AG04450 (cell line): ENCODE data around the gene MICU2. TPM values are rescaled to one million over a fixed set of nuclear protein-coding genes. Genes with fewer than 3 reads are reported as not detected.
A peak's percentile ranks its signal among the peaks of the same experiment; 100 is the strongest.

Source experiments
- CTCF ChIA-PET: fragments of 300-600, 350-600 bp; formaldehyde crosslinking; extraction: SDS; loops from one replicate; lab custom pipeline; 2022; ENCODE audit warnings: antibody characterized with exemption, inconsistent platforms; lab: Charles Lee
- POLR2A ChIA-PET: fragments of 350-600 bp; formaldehyde crosslinking; extraction: SDS; loops from one replicate; lab custom pipeline; 2021; ENCODE audit warnings: antibody characterized with exemption, inconsistent platforms; lab: Yijun Ruan, JAX
- DNase-seq: peaks from one replicate; pipeline ENCODE4 v3.0.0-alpha.2; 2011; ENCODE audit warnings: low read depth, low spot score
- H3K27ac ChIP-seq: one replicate; pipeline ENCODE4 v1.5.1; 2012; ENCODE audit warnings: low read depth, low read length, control low read depth
- H3K27me3 ChIP-seq: one replicate; pipeline ENCODE4 v1.6.0; 2012; ENCODE audit warnings: low read length; ENCODE audit not compliant: control insufficient read depth, insufficient read depth
- H3K4me3 ChIP-seq: 2 replicates; pipeline ENCODE4 v1.5.1; 2011; ENCODE audit warnings: mild to moderate bottlenecking, low read depth, low read length, control low read depth
- H3K9me3 ChIP-seq: 2 replicates; pipeline ENCODE4 v1.5.1; 2012; ENCODE audit warnings: low read length; ENCODE audit not compliant: control insufficient read depth, insufficient read depth
- polyA minus RNA-seq: library from RNA; depleted of rRNA, polyadenylated mRNA; stranded (reverse); fragments of >200 nt; gene quantifications from 2 replicates; pipeline ENCODE4 v1.2.3, GENCODE V29; 2011; rRNA and poly(A)+ RNA removed
- polyA plus RNA-seq: library from polyadenylated mRNA; depleted of rRNA; stranded (reverse); fragments of >200 nt; gene quantifications from 2 replicates; pipeline ENCODE4 v1.2.3, GENCODE V29; 2011; rRNA removed
- TF ChIP-seq, protein P1 (sequence below): IDR thresholded peaks from 2 replicates; pipeline ENCODE4 v1.5.1; 2011; ENCODE audit warnings: low read depth, low read length, control low read depth, inconsistent platforms

MICU2 gene, protein sequence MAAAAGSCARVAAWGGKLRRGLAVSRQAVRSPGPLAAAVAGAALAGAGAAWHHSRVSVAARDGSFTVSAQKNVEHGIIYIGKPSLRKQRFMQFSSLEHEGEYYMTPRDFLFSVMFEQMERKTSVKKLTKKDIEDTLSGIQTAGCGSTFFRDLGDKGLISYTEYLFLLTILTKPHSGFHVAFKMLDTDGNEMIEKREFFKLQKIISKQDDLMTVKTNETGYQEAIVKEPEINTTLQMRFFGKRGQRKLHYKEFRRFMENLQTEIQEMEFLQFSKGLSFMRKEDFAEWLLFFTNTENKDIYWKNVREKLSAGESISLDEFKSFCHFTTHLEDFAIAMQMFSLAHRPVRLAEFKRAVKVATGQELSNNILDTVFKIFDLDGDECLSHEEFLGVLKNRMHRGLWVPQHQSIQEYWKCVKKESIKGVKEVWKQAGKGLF
- polyA plus RNA-seq: 33.3 and 42.1 TPM in 2 replicates
- 10.3 and 18.4 TPM in 2 replicates for polyA minus RNA-seq

DNA sequence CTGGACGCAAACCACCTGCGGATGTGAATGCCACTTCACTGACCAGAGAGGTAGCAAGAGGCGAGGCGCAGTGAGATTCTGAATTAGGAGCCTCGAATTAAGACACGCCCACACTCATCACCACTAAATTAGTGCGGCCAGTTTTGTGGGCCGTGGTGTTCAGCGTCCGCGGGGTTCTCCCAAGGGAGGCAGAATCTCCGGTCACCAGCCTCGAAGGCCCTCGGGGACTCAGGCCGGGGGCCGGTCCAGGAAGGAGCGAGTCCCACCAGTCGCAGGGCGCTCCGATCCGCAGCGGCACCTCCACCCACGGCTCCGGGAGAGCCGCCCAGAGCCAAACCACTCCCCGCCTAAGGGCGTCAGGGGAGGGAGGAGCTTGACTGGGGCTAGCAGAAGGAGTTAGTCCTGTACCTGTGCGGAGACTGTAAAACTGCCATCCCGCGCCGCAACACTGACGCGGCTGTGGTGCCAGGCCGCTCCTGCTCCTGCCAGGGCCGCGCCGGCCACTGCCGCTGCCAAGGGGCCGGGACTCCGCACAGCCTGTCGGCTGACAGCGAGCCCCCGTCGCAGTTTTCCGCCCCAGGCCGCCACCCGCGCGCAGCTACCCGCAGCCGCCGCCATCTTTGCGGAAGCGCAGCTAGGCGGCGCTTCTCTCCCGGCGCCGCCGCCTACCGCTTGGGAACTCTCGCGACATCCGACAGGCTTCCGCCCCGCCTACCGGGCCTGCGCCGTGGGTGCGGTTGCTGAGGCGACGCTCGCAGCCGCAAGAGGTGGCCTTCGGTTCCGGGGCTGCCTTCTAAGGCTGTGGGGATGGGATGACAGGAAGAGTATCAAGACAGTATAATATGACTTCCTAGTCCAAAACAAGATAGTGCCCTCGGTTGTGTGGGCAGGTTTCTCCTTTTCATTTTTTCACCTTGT, at the start of gene MICU2:
Gene MICU2, minus strand, starts transcription at position 640 of the 918 bp plus-strand sequence. Its CDS starts 22 bp downstream, at position 618.
- peak; percentile 81 for DNase-seq
- ChIA-PET CTCF (interaction anchor here (0.6 to 1.4 kb wide), 3 partner anchors 28 to 126 kb away, joined by 3 to 4 read pairs (median 3); no protein-coding TSS in a partner anchor), POLR2A (interaction anchor here (0.5 to 1.3 kb wide), 14 partner anchors 8 to 1466 kb away, joined by 3 to 11 read pairs (median 3); no protein-coding TSS in a partner anchor)
- Histone ChIP-seq H3K27me3 (no peaks in the 10 kb centered on the region), H3K9me3 (peaks cover 2% of the 10 kb centered on the region; the same call in 1 of the 2 replicates), H3K27ac (peak within 1 kb of the TSS; percentile 81), H3K4me3 (peak within 1 kb of the TSS; percentile 84)
- TF ChIP-seq, protein P1, sequence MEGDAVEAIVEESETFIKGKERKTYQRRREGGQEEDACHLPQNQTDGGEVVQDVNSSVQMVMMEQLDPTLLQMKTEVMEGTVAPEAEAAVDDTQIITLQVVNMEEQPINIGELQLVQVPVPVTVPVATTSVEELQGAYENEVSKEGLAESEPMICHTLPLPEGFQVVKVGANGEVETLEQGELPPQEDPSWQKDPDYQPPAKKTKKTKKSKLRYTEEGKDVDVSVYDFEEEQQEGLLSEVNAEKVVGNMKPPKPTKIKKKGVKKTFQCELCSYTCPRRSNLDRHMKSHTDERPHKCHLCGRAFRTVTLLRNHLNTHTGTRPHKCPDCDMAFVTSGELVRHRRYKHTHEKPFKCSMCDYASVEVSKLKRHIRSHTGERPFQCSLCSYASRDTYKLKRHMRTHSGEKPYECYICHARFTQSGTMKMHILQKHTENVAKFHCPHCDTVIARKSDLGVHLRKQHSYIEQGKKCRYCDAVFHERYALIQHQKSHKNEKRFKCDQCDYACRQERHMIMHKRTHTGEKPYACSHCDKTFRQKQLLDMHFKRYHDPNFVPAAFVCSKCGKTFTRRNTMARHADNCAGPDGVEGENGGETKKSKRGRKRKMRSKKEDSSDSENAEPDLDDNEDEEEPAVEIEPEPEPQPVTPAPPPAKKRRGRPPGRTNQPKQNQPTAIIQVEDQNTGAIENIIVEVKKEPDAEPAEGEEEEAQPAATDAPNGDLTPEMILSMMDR: no peak

GRCh38 chr13:21641629-21642028, 37.7 kb upstream of the MICU2 start:
- Histone ChIP-seq H3K4me3 (no peak overlapping the region), H3K9me3 (no peaks in the 10 kb centered on the region), H3K27ac (no peak overlapping the region), H3K27me3 (peaks cover 6% of the 10 kb centered on the region)
- ChIA-PET CTCF (interaction anchor here (0.8 to 0.9 kb wide), 2 partner anchors 197 to 637 kb away, joined by 3 read pairs; no protein-coding TSS in a partner anchor), POLR2A (no interaction called here)
- no peak for DNase-seq
- TF ChIP-seq, protein P1: no peak

DNA sequence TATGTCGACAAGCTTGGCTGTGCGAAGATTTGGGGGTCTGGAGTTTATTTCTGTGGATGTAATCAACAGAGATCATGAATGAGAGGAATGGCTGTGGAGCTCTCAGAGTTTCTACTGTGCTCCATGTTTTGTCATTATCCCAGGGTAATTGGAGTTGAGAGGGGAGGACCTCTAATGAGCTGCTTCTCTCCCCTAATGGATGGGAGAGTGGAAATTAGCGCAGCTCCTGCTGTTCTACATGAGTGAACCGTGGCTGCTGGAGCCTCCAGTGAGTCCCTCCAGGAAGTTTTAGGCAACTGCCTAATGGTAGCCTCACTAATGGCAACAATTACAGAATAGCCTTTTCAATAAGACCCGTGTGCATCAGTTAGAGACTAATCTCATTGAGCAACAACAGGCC, 35.6 kb upstream of the MICU2 start:
- POLR2A ChIA-PET: no interaction called here

GRCh38 chr13:21638319-21639282, 34.6 kb upstream of the MICU2 start:
- ChIA-PET POLR2A (no interaction called here), CTCF (interaction anchor here (0.5 to 3.6 kb wide), 54 partner anchors 8 to 1682 kb away, joined by 3 to 27 read pairs (median 4); no protein-coding TSS in a partner anchor)
- Histone ChIP-seq H3K27ac (no peak overlapping the region), H3K27me3 (peaks cover 6% of the 10 kb centered on the region), H3K4me3 (no peak overlapping the region), H3K9me3 (no peaks in the 10 kb centered on the region)
- no peak for DNase-seq
- TF ChIP-seq, protein P1: peak; percentile 74

More for the DNA sequence above, 35.6 kb upstream of the MICU2 start:
- Histone ChIP-seq H3K27ac (no peak overlapping the region), H3K4me3 (no peak overlapping the region), H3K9me3 (no peaks in the 10 kb centered on the region), H3K27me3 (peaks cover 6% of the 10 kb centered on the region)
- CTCF ChIA-PET: interaction anchor here (0.6 to 1.2 kb wide), 3 partner anchors 26 to 639 kb away, joined by 3 to 5 read pairs (median 3); no protein-coding TSS in a partner anchor
- TF ChIP-seq, protein P1: no peak
- no peak for DNase-seq
